ENCODE data around the gene SEMA6B.
"Not testable (repeated sequence)": the region's sequence is repeated elsewhere in the genome, so short reads cannot be mapped to it uniquely, and the experiment has no call there.

GRCh38 chr19:4541806-4542145 is 17.7 kb downstream of the SEMA6B start:
- TF ChIP-seq, protein P1, sequence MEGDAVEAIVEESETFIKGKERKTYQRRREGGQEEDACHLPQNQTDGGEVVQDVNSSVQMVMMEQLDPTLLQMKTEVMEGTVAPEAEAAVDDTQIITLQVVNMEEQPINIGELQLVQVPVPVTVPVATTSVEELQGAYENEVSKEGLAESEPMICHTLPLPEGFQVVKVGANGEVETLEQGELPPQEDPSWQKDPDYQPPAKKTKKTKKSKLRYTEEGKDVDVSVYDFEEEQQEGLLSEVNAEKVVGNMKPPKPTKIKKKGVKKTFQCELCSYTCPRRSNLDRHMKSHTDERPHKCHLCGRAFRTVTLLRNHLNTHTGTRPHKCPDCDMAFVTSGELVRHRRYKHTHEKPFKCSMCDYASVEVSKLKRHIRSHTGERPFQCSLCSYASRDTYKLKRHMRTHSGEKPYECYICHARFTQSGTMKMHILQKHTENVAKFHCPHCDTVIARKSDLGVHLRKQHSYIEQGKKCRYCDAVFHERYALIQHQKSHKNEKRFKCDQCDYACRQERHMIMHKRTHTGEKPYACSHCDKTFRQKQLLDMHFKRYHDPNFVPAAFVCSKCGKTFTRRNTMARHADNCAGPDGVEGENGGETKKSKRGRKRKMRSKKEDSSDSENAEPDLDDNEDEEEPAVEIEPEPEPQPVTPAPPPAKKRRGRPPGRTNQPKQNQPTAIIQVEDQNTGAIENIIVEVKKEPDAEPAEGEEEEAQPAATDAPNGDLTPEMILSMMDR (IDR thresholded peaks at IDR 0.05) = not testable (repeated sequence)
- not testable (repeated sequence) for TF ChIP-seq POLR2A (IDR thresholded peaks at IDR 0.05; ENCODE audit: low read depth)

All from esophagus muscularis mucosa (tissue), 3 donors.